ENCODE measurements around the gene ABCF1.

DNA sequence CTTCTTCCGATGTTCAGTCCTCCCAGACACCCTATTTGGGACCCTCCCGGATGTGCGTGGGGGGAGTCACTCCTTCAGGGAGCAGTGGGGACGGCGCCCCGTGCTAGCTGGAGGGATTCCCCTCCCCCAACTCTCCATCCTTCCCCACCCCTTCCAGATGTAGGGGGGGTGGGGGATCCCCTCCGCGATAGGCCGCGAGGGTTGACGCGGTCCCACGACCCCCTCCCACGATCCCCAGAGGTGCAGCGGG, 15.5 kb upstream of the ABCF1 start:
- no peak for TF ChIP-seq EZH2phosphoT487 (IDR thresholded peaks at IDR 0.05; ENCODE audit: low read length)
- TF ChIP-seq, protein P1, sequence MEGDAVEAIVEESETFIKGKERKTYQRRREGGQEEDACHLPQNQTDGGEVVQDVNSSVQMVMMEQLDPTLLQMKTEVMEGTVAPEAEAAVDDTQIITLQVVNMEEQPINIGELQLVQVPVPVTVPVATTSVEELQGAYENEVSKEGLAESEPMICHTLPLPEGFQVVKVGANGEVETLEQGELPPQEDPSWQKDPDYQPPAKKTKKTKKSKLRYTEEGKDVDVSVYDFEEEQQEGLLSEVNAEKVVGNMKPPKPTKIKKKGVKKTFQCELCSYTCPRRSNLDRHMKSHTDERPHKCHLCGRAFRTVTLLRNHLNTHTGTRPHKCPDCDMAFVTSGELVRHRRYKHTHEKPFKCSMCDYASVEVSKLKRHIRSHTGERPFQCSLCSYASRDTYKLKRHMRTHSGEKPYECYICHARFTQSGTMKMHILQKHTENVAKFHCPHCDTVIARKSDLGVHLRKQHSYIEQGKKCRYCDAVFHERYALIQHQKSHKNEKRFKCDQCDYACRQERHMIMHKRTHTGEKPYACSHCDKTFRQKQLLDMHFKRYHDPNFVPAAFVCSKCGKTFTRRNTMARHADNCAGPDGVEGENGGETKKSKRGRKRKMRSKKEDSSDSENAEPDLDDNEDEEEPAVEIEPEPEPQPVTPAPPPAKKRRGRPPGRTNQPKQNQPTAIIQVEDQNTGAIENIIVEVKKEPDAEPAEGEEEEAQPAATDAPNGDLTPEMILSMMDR (IDR thresholded peaks at IDR 0.05; ENCODE audit: low read length): no peak

Data from MM.1S (cell line).